GM19324 (cell line): Measurements from ENCODE around the gene PANK3.

ENCODE experiments used
- ATAC-seq: cut with Tn5 transposase; IDR thresholded peaks from one replicate; pipeline ENCODE4 v1.9.1; 2021; ENCODE audit warnings: mild to moderate bottlenecking, moderate library complexity; ENCODE audit not compliant: unreplicated experiment, low FRiP score

The PANK3 gene

GRCh38 chr5:168578538-168579487, at the start of gene PANK3:
TSS of gene PANK3 (minus strand) at chr5:168579368. CDS start at chr5:168579283, 85 bp downstream.
- ATAC-seq: peak; percentile 82

DNA sequence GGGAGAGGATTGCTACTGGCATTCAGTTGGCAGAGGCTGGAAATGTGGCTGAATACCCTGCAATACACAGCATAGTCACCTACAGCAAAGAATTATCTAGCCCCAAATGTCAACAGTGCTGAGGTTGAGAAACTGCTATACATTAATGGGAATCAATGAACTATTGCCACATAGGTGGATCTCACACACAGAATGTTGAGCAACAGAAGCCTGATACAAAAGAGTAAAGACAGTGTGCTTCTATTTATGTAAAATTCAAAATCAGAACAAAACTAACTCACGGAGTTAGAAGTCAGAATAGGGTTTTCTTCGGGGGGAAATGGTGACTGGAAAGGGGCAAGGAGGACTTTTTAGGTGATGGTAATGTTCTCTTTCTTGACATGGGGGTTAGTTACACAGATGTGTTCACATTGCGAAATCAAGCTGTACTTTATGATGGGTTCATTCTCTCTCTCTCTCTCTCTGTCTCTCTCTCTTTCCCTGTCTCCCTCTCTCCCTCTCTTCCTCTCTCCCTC, 45.7 kb upstream of the PANK3 start:
- no peak for ATAC-seq

DNA sequence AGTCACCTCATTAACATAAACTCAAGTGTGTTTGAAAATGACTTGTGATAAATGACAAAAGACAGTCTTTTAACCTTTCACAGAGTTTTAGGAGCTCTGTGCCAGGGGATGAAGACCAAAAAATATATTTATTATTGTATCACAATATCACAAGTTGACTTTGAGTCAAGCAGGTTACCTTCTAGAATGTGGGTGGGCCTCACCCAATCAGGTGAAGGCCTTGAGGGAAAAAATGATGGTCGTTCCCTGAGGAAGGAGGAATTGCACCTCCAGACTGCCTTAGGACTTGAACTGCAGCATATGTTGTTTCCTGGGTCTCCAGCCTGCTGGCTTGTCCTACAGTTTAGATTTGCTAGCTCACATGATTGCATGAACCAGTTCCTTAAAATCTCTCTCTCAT, 41.6 kb upstream of the PANK3 start:
- ATAC-seq: no peak

DNA sequence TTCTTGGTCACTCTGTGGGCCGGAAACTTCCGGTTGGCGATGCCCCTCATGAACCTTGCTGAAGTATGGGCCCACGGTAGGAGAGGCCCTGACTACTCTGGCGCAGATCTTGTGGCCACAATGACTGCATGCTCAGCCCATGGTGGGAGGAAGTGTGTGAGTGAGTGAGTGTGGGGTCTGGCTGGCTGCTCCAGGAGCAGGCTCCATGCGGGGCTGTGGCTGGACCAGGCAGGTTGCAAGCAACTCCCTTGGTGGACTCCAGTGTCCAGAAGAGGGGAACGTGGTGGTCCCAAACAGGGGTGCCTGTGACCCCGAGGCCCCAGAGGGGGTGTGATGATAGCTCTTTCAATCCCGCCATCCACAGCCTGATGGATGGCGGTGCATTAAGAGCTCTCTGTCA, 35.5 kb upstream of the PANK3 start:
- ATAC-seq: no peak

DNA sequence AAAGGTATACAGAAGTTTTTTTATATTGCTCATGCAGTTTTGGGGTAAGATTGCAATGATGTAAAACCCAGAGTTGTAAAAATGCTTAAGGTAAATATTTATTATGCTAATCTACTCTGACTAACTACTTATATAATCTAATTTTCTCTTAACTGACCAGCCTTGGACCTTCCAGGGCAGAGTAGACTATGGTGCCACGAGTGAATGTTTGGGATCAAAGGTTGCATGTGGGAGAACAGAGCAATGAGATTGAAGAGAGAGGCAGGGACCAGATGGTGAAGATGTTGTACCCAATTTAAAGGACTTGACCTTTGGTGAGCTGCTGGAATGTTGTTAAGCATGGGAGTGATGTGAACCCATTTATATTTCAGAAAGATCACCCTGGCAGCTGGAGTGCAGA, 34.8 kb upstream of the PANK3 start:
- ATAC-seq: no peak

- no peak for ATAC-seq
Observed at GRCh38 chr5:168613396-168613795, 34.2 kb upstream of the PANK3 start.

DNA sequence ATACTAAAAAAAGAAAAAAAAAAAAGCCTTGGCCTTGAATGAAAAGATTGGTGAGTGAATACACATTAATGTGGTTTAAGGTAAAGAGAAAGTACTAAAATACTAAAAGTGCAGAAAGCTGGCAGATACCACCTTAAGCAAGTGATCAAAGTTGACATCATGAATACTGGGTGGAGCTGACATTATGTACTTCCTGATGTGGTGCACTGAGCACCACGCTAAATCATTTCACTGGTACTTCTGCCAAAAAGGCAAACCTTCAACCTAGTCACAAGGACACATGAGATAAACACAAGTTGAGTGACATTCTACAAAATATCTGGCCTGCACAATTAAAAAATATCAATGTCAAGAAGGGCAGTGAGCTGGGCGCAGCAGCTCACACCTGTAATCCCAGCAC, 33.8 kb upstream of the PANK3 start:
- no peak for ATAC-seq

DNA sequence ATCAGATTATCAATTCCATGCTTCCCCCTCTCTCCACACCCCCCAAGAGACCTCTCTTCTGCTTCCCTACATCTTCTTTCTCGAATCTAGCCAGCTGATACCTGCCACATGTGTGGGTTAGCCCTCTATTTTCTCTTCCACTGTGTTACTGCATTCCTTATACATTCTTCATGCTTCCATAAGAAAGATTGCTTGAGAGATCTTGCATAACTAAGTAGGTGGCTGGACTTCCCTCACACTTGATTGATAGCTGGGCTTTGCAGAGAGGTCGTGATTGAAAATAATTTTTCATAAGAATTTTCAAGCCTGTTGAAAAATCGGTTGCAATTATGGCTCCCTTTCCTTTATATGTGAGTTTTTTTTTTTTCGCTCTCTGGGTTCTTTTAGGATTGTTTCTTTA, 33.0 kb upstream of the PANK3 start:
- no peak for ATAC-seq

- no peak for ATAC-seq
Observed at GRCh38 chr5:168611165-168611564, 32.0 kb upstream of the PANK3 start.

- no peak for ATAC-seq
Observed at GRCh38 chr5:168609806-168610482, 30.8 kb upstream of the PANK3 start.

DNA sequence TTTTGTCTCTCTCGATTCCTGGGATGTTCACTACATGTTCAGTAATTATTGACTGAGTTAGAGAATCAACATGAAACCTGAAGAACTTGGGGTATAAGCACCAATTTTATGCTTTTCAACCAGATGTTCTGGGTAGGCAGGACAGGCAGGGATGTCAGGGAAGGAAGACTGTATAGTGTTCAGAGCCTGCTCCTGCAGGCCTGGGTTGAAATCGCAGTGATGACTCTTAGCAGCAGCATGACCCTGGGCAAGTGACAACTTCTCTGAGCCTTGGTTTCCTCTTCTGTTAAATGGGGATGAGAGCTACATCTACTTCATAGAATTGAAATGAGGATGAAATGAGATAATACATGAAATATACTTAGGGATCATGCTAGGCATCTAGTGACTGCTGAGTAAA, 29.7 kb upstream of the PANK3 start:
- ATAC-seq: no peak

DNA sequence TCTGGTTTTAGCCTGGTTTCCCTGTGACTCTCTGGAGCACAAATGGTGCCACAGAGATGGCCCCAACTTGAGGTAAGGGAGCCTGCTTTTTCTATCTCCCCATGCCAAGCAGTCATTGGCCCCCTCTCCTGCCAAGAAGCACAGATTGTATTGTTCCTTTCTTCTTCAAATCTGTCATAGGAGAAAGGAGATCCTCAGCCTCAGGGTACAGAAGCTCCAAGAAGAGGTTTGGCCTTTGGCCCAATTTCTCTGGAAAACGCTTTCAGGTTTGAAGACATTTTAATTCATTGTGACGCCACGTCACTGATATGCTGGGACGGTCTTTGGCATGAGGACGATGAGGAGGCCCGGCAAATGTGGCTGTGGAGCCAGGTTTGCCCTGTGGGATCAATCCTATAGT, 29.2 kb upstream of the PANK3 start:
- no peak for ATAC-seq

GRCh38 chr5:168607946-168608345, 28.8 kb upstream of the PANK3 start:
- no peak for ATAC-seq

DNA sequence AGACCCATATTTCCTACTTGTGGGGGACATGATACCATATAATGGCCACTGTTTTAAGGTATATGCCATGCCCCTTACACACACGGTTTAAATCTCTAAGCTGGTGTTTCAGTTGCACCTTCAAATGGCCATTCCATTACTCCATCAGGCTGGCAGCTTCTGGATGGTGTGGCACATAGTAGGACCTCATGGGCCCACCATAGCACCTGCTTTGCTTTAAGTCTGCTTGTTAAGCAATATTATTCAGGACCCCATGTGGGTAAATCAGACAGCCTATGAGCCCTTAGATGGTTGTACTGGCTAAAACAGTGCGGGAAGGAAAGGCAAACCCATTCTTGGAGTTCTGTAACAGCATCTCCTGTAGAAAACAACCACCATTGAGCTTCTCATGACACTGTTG, 27.4 kb upstream of the PANK3 start:
- no peak for ATAC-seq

DNA sequence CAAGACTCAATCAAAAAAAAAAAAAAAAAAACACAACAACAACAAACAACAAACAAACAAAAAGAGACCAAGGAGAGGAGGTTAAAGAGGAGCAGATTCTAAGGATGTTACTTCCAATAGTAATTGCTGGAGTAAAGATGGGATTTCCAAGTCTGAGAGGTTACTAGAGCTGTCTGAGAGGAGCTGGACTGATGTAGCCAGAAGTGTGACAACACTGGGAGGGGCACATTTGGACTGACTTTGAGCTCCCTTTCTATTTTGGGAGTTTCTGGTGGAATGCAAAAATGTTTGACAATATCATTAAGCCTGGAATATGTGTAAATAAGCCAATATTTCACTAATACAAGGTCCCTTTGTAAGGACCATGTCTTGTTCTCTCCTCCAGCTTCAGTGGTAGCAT, 25.3 kb upstream of the PANK3 start:
- ATAC-seq: no peak

GRCh38 chr5:168603746-168604145, 24.6 kb upstream of the PANK3 start:
- no peak for ATAC-seq

GRCh38 chr5:168602517-168602916, 23.3 kb upstream of the PANK3 start:
- ATAC-seq: no peak

GRCh38 chr5:168601972-168602371, 22.8 kb upstream of the PANK3 start:
- ATAC-seq: no peak

- no peak for ATAC-seq
Observed at GRCh38 chr5:168600409-168600808, 21.2 kb upstream of the PANK3 start.

- no peak for ATAC-seq
Observed at GRCh38 chr5:168599826-168600225, 20.7 kb upstream of the PANK3 start.

DNA sequence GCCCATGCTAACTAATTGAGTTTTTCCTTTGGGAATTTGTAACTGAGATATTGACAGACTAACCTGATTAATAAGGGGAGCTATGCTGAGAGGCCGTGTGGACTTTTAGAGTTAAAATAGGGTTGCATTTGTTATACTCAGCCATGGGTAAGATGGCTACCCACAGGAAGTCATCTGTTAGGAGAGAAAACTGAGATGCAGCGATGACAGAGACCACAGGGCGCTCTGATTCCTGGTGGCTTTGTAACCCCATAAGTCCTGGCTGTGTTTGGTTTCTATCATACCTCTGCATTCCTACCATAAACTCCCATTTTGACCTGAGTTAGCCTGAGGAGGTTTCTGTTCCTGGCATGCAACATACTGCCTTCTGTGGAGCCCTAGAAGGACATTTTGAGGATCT, 19.5 kb upstream of the PANK3 start:
- no peak for ATAC-seq

GRCh38 chr5:168596927-168597326, 17.8 kb upstream of the PANK3 start:
- ATAC-seq: no peak
